Measurements from ENCODE around the gene TBC1D22A.
"Not testable (repeated sequence)": the region's sequence is repeated elsewhere in the genome, so short reads cannot be mapped to it uniquely, and the experiment has no call there.

Gene TBC1D22A

DNA sequence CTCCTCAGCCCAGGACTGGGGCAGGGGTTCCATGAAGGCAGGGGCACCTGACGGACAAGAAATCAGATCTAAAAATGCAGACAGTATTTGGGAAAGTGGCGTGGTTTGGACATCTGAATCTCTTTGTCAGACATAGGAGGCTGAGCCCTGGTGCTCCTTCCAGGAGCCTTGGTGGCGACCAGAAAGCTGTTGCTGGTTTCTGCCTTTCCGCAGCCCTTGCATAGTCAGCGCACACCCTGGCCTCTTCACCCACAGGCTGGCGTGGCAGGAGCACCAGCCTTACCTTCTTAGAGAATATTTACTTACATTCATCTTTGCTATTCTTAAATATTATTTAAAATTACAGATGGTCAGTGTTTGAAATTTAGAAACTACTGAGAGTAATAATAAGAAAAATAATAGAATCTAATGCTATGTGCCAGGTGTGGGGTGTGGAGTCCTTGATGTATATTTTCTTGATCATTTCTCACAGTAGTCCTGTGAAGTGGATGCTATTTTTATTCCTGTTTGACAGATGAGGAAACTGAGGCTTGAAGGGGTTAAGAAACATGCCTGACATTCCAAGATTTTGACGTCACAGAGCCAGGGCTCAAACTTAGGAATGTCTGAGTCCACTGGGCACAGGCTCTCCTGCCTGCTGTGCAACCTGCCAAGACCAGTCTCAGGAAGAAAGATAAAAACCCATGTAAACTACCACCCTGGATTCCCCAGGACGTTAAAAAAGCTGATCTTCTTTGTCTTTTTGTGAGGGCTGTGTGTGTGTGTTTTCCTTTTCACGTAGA is 51.6 kb downstream of the TBC1D22A start:
- no peak for DNase-seq (ENCODE audit: low read depth in 2 of 2)

GRCh38 chr22:46815132-46815531 is 52.7 kb downstream of the TBC1D22A start:
- DNase-seq (ENCODE audit: low read depth in 2 of 2): no peak

DNA sequence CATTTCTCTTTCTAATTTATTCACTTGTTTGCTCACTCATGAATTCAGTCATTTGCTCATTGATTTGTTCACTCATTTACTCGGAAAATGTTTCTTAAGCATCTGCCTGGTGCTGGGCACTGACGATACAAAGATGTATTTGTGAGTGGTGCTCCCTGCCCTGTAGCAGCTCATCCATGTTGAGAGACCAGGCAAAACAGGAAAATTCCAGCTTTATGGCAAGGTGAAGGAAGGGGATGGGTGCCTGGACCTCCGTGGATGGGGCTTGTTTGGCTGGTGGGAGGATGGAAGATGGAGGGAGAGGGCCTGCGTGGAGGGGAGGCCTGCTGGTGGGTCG is 53.1 kb downstream of the TBC1D22A start:
- DNase-seq (ENCODE audit: low read depth in 2 of 2): no peak

DNA sequence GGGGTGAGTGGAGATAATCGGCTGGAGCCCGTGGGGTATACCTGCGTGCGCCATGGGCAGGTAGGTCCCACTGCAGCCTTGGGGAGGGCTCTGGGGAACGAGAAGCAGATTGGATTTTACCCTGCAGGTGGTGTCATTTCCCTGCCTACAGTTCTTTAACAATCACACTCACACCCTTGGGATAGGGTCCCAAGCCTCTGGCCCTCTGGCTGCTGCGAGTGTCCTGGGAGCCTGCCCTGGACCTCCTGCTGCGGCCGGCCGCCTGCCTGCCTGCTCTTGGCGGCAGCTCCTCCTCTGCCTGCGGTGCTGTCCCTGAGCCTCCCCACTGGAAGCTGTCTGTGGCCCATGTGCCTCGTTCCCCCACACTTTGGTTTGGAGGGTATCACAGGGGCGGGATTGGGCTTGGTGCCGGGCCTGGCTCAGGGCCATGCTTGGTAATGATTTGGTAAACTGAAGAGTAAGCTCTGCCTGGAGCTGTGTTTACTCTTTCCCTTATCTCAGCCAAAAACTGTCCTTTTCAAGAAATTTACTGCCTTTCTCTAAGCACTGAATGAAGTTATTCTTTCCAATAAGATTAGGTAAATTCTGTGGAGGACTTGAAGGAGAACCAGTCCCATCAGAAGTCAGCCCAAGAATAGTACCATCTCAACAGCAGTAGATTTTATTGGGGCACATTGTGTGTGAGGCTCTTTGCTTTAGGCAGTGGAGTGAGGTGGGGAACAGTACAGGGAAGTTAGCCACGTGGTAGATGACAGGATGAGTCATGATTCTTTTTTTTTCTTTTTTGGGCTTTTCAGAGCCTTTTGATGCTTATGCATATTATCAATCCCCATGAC is 53.7 kb downstream of the TBC1D22A start:
- DNase-seq (ENCODE audit: low read depth in 2 of 2): no peak

- DNase-seq (ENCODE audit: low read depth in 2 of 2): not testable (repeated sequence)
These were observed 54.9 kb downstream of the TBC1D22A start for GRCh38 chr22:46817390-46817789.

GRCh38 chr22:46823248-46823647 is 60.8 kb downstream of the TBC1D22A start:
- no peak for DNase-seq (ENCODE audit: low read depth in 2 of 2)

DNA sequence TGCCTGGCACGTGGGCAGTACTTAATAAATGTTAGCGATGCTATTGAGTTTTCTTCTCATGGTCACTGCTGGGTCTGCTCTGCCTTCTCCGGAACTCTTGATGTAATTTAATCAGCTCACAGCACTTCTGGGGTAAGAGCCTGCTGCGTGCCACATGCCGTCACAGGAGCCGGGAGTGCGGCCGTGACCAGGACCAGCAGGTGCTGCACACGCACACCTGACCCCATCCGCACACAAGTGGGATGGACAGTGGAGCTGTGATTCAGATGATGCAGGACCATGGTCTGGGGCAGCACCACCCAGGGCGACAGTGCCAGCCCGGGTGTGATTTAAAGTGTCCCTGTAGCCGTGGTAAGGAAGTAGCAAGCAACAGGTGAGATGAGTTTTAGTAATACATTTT is 61.2 kb downstream of the TBC1D22A start:
- no peak for DNase-seq (ENCODE audit: low read depth in 2 of 2)

DNA sequence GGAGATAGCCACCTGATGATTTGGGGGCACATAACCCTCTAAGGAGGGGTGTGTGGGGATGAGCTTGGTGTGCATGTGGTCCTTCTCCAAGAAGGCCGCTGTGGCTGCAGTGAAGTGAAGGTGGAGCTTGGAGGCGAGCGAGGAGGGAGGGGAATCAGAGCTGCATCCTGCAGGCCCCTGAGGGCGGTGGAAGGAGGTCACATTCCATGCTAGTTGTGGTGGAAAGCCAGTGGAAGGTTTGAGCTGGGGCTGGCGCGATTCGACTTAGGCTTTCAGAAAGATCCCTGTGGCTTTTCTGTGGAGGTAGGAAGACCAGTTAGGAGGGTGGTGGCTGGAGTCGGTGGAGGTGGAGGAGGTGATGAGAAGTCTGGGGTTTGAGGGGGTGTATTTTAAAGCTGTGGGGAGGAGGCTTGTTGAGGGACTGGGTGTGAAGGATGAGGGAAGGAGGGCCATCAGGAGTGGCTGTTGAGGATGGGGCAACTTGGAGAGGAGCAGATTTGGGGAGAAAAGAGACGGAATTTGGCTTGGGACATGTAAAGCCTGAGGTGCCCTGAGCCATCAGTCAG is 62.0 kb downstream of the TBC1D22A start:
- DNase-seq (ENCODE audit: low read depth in 2 of 2): no peak

DNA sequence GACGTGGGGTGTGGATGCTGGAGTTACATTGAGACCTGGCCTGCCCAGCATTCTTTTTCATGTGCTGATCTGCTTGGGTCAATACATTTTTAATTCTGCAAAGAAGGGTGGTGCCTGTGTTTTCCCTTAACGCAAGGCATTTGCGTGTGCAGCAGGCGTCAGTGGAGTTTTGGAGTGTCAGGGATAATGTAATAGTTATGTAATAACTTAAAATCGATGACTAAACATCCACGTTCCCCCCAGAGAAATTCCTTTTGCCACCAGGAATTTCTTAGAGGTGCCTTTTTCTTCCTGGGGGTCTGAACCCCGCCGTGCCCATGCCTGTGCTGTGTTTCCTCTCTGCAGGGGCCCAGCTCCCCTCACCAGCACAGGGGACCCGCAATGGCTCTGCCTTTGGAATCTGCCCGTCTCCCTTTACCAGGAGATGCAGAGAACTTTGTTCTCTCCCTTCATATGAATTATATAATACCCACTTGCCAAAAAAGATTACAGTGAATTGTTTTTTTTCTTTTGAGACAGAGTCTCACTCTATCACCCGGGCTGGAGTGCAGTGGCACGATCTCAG is 62.6 kb downstream of the TBC1D22A start:
- no peak for DNase-seq (ENCODE audit: low read depth in 2 of 2)

DNA sequence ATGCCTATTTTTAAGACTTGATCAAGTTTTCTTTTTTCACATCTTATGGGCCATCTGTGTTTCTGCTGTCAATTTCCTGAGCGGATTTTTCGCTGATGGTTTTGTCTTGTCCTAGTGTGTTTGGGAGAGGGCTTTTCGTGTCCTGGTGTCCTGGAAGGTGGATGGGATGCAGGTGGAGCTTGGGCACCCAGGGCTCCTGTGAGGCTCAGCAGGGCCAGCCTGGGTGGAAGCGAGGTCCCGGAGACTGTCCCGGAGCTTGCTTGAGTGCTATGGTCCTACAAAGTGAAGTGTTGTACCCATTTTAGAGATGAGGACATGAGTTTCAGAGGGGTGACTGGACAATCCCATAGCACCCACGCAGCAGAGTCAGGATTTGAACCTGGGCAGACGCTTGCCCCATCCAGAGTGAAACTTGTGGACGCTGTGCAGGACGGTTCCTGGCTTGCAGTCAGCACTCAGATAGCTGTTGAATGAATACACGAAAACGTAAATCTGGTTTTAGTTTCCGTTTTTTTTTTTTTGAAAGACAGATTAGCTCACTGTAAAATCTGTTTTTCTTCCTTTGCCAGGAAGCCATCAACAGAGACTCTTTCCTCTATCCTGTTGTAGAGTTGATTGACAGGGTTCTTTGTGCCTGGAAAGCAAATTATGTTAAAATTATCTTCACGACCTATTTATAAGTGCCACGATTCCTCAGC is 64.1 kb downstream of the TBC1D22A start:
- DNase-seq (ENCODE audit: low read depth in 2 of 2): no peak

- no peak for DNase-seq (ENCODE audit: low read depth in 2 of 2)
These were observed 64.8 kb downstream of the TBC1D22A start for GRCh38 chr22:46827136-46827780.

GRCh38 chr22:46827781-46828180 is 65.3 kb downstream of the TBC1D22A start:
- no peak for DNase-seq (ENCODE audit: low read depth in 2 of 2)

DNA sequence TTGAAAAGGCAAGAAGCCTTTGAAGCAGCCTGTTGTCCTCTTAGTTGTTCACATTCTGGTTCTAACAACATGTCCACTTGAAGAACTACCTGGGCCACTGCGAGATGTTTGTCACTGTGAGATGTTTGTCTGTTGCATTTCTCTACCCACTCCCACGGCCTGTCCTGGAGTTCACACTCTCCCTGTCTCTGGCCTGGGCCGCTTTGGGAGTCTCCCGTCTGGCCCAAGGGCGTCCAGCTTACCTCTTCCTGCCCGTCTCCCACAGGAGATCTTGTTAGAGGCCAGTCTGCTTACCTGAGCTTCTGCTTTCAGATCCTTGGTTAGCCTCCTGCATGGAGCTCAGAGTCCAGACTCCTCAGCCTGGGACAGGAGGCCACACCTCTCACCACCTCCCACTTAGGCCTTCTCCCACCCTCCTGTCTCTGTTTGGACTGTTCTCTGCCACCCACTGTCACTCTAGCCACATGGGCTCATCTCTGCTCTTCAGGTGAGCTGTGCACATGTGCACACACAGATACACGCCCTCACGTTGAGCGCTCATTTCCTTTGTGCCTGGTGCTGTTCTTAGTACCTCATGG is 66.0 kb downstream of the TBC1D22A start:
- no peak for DNase-seq (ENCODE audit: low read depth in 2 of 2)

- no peak for DNase-seq (ENCODE audit: low read depth in 2 of 2)
These were observed 66.9 kb downstream of the TBC1D22A start for GRCh38 chr22:46829117-46829891.

DNA sequence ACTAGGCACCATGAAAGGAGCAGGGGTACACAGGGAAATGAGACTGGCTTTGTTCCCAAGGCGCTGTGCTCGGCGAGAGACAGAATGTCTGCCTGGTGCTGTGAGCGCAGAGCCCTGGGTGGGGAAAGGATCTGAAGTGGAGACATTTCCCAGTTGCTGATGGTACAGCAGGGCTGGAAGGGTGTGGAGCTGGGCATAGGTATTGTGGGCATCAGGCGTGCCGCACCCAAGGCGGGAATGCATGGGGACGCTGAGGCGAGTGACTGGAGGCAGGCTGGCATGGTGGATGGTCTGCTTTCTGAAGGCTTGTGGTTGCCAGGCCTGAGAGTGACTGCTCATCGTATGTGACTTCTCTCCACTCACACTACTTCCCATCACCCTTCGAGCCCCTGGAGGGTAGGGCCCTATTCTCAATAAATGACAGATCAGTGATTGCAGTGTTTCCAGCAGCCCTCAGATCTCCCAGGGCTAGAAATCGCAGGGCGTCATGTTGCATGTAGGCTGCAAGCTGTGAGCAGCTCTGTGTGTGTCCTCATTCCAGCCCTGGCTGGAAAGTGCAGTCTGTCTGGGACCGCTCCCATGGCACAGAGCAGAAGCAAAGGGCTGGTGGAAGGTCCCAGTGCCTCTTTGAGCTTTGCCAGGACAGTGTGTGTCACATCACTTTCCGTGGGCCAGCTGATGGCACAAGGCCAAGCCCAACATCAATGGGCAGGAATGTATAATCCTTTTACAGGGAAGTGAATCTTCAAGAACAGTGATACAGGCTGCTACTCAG is 67.7 kb downstream of the TBC1D22A start:
- DNase-seq (ENCODE audit: low read depth in 2 of 2): no peak

GRCh38 chr22:46830841-46831240 is 68.4 kb downstream of the TBC1D22A start:
- no peak for DNase-seq (ENCODE audit: low read depth in 2 of 2)

- DNase-seq (ENCODE audit: low read depth in 2 of 2): no peak
These were observed 70.8 kb downstream of the TBC1D22A start for GRCh38 chr22:46833228-46833627.

GRCh38 chr22:46834021-46834737 is 71.7 kb downstream of the TBC1D22A start:
- DNase-seq (ENCODE audit: low read depth in 2 of 2): no peak

GRCh38 chr22:46835288-46835687 is 72.8 kb downstream of the TBC1D22A start:
- no peak for DNase-seq (ENCODE audit: low read depth in 2 of 2)

Data from stimulated activated CD8-positive, alpha-beta memory T cell treated with anti-CD3 and anti-CD28 coated beads, Interleukin-15, amount 100 ng/mL, for 4 hours (primary cell).